ENCODE data around the gene DMGDH. TPM values are rescaled to one million over a fixed set of nuclear protein-coding genes. Genes with fewer than 3 reads are reported as not detected.

DMGDH gene
- total RNA-seq, 1 donor from 2014 or later, result not detected

DNA sequence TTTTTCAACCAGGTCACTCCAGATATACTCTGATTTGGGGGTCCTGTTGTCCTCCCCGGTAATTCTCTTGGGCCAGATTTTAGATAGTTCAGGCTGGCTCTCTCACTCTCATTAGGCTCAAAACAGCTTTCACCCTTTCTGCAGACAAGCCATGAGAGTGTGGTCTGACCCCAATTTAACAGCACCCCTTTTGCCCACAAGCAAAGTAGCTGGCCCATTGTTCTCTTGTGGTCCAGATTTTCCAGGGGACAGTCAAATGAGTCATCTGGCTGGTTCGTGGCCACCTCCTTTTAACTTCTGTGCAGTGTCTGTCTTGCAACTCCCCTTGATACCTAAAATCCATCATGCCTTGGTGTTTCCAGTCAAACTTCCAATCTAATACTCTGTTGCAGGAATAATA is 16.6 kb upstream of the DMGDH start:
- intact Hi-C loops (cut with micrococcal nuclease), result no loop called here

DNA sequence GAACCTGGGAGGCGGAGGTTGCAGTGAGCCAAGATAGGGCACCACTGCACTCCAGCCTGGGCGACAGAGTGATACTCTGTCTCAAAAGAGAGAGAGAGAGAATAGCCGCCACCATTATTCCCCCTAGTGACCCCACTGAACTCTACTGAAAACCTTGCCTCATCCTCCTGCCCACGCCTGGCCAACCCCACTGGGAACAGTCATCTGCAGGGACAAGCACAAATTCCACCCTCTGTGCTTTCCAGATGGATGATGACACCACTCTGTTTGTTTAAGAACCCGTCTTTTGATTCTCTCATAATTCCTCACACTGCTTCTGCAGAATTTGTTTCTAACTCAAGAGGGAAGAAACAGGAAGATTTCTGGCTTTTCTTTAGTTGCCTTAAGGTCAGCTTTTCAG is 12.3 kb upstream of the DMGDH start:
- Mint-ChIP-seq H3K4me1 (peaks cover 6% of the 10 kb centered on the region), H3K27ac (no peak overlapping the region), H3K9me3 (no peaks in the 10 kb centered on the region), H3K27me3 (peaks cover 6% of the 10 kb centered on the region), H3K36me3 (ENCODE audit: low read depth) (no peaks in the 10 kb centered on the region), H3K4me3 (no peak overlapping the region)
- DNase-seq, result no peak
- intact Hi-C loops (cut with micrococcal nuclease), result no loop called here

More for the DNA sequence above, 16.6 kb upstream of the DMGDH start:
- H3K9me3 Mint-ChIP-seq, result no peaks in the 10 kb centered on the region
- peaks cover 11% of the 10 kb centered on the region for H3K27me3 Mint-ChIP-seq
- DNase-seq, result no peak
- H3K27ac Mint-ChIP-seq, result no peak overlapping the region
- H3K36me3 Mint-ChIP-seq (ENCODE audit: low read depth), result no peaks in the 10 kb centered on the region
- H3K4me3 Mint-ChIP-seq, result no peak overlapping the region
- H3K4me1 Mint-ChIP-seq, result no peaks in the 10 kb centered on the region

DNA sequence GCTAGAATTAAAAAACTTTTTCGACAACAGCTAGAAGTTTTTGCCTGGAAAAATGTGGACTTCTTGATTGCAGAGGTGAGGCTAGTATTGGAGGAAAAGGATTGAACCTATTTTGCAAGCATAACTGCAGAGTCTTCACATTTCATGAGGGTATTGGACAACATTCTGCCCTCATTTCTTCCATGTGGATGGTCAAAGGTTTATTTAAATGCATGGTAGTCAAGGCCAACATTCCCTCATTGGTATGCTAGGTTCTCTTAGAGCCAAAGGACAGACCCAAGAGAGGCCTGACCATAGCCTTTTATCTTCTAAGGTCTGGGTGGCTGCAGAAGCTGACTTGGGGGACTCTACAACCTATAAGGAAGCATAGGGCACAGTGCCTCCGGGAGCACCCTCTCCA is 11.3 kb upstream of the DMGDH start:
- Mint-ChIP-seq H3K27ac (no peak overlapping the region), H3K27me3 (peaks cover 1% of the 10 kb centered on the region), H3K4me3 (no peak overlapping the region), H3K9me3 (no peaks in the 10 kb centered on the region), H3K36me3 (ENCODE audit: low read depth) (no peaks in the 10 kb centered on the region), H3K4me1 (peaks cover 6% of the 10 kb centered on the region)
- DNase-seq, result no peak
- intact Hi-C loops (cut with micrococcal nuclease), result no loop called here

DNA sequence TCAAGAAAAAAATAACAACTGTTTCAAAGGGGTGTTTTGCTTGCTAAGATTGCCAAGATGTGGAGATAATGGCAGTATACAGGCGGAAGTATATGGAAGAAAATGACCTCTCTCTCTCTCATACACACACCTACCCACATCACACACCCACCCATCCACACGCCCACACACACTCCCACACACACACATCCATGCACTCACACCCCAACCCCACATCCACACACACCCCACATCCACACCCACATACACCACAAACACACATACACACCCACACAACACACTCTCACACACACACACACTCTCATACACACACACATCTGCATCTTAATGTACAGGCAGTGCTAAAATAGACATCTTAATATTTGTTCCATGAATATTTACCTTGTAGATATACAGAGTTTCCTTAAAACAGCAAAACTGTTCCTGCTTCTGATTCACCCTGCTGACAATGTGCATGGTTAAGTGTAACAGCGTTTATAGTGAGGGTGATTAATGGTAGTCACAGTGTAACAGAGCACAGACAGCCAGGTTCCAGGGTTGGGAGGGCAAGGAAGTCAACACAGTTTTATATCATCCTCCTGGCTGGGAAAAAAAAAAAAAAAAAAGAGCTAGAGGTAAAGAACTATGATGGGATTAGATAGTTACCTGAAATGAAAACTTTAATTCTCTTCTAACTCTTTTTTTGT is 8.3 kb upstream of the DMGDH start:
- Mint-ChIP-seq H3K4me3 (no peak overlapping the region), H3K4me1 (peaks cover 6% of the 10 kb centered on the region), H3K9me3 (no peaks in the 10 kb centered on the region), H3K27ac (no peak overlapping the region), H3K36me3 (ENCODE audit: low read depth) (no peaks in the 10 kb centered on the region), H3K27me3 (no peaks in the 10 kb centered on the region)
- no peak for DNase-seq
- intact Hi-C loops (cut with micrococcal nuclease), result no loop called here

DNA sequence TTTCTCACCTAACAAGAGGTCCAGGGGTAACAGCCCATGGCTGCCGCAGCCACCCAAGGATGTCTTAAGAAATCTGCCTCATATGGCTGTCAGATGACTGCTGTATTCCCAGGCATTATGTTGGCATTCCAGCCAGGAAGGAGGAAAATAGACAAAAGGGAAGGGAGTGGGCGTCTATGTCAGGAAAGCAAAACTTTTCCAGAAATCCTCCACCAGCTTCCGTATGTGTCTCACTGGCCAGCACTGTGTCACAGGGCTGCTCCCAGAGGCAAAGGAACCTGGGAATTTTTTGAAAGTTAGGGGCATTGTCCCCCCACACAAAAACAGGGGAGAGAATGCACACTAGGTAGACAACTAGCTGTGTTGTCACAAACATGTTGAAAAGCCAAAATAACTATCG is 7.3 kb upstream of the DMGDH start:
- H3K27me3 Mint-ChIP-seq, result peaks cover 2% of the 10 kb centered on the region
- no peaks in the 10 kb centered on the region for H3K9me3 Mint-ChIP-seq
- peaks cover 6% of the 10 kb centered on the region for H3K4me1 Mint-ChIP-seq
- intact Hi-C loops (cut with micrococcal nuclease), result no loop called here
- no peaks in the 10 kb centered on the region for H3K36me3 Mint-ChIP-seq (ENCODE audit: low read depth)
- no peak overlapping the region for H3K27ac Mint-ChIP-seq
- no peak for DNase-seq
- no peak overlapping the region for H3K4me3 Mint-ChIP-seq

DNA sequence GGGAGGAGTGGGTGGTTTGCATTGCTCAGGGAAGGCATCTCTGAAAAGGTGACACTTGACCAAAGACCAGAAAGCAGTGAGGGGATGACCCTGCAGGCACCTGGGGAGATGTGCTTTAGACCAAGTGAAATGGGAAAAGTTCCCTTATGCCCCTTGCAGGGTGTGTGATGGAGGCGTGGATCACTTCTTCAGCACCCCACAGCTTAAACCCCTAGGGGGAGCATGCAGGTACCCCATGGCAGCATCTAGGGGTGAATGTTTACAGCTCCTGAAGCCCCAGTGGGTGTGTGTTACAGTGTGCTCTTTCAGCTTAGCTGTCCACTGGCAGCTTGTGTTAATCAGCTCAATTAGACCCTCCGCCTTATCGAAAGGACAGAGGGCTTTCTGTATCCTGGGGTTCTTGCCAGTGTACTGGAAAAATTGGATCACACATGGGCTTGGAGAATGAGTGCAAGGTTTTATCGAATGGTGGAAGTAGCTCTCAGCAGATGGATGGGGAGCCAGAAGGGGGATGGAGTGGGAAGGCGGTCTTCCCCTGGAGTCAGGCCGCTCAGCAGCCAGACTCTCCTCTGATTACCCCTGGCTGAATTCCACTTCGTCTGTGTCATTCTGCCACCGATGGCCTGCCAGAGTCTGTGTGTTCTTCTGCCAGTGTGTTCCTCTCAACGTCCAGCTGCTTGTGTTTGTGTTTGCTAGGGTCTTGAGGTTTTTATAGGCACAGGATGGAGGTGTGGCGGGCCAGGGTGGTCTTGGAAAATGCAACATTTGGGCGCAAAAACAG is 6.4 kb upstream of the DMGDH start:
- Mint-ChIP-seq H3K9me3 (no peaks in the 10 kb centered on the region), H3K4me3 (no peak overlapping the region), H3K4me1 (peaks cover 6% of the 10 kb centered on the region), H3K27me3 (peaks cover 11% of the 10 kb centered on the region), H3K36me3 (ENCODE audit: low read depth) (no peaks in the 10 kb centered on the region), H3K27ac (no peak overlapping the region)
- no peak for DNase-seq
- intact Hi-C loops (cut with micrococcal nuclease), result no loop called here

DNA sequence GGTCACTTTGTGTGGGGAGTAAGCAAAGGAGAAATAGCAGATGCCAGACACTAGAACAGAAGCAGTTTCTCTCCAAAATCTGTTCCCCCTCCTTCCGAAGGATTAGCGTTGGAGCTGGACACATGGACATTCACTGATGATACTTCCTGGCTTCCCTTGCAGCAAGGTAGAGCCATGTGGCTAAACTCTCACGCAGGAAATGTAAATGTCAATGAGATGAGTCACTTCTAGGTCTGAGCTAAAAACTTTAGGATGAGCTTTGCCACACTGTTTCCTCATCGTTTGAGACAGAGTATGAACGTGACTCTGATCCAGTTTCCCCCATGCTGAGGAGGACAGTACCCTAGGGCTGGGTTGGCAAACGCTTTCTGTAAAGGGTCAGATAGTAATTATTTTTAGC is 5.2 kb upstream of the DMGDH start:
- no peak overlapping the region for H3K27ac Mint-ChIP-seq
- H3K4me3 Mint-ChIP-seq, result no peak overlapping the region
- intact Hi-C loops (cut with micrococcal nuclease), result no loop called here
- no peaks in the 10 kb centered on the region for H3K9me3 Mint-ChIP-seq
- peaks cover 16% of the 10 kb centered on the region for H3K27me3 Mint-ChIP-seq
- H3K4me1 Mint-ChIP-seq, result peaks cover 6% of the 10 kb centered on the region
- H3K36me3 Mint-ChIP-seq (ENCODE audit: low read depth), result no peaks in the 10 kb centered on the region
- DNase-seq, result no peak

DNA sequence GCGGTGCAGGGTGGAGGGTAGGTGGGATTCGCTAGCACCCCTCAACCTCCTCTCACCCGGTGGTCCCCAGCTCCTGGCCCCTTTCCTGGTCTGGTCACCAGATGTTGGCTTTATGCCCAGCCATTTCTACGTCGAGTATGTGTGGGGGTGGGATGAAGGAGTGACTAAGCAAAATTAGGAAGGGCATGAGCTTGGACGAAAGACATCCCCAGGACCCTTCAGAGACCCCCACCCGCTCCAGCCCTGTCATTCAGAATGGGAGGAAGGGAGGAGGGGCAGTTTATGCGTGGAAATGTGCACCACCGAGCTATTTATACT is 835 bp upstream of the DMGDH start:
- intact Hi-C loops (cut with micrococcal nuclease), result no loop called here
- no peaks in the 10 kb centered on the region for H3K36me3 Mint-ChIP-seq (ENCODE audit: low read depth)
- DNase-seq, result no peak
- no peaks in the 10 kb centered on the region for H3K4me1 Mint-ChIP-seq
- no peaks in the 10 kb centered on the region for H3K9me3 Mint-ChIP-seq
- peaks cover 28% of the 10 kb centered on the region for H3K27me3 Mint-ChIP-seq
- no peak overlapping the region for H3K4me3 Mint-ChIP-seq
- H3K27ac Mint-ChIP-seq, result no peak overlapping the region

DNA sequence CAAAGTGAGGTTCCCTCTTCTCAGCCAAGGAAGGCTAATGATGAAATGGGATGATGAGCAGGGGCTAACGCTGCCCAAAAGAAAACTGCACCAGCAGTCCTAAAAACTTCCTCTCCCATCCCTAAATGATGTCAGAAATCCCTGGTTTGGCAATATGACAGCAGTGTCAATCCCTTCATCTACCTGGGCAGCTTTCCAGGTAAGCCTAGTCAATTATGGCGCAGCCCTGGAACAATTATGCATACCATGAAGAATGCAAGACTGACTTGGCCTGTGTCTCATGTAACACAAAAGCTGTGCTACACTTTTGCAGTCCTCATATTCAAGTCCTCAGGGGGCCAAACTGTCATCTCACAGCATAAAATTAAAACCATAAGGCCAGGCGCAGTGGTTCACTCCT is 7.0 kb downstream of the DMGDH start:
- H3K27me3 Mint-ChIP-seq, result peaks cover 12% of the 10 kb centered on the region
- no peak overlapping the region for H3K4me3 Mint-ChIP-seq
- no peaks in the 10 kb centered on the region for H3K36me3 Mint-ChIP-seq (ENCODE audit: low read depth)
- no peaks in the 10 kb centered on the region for H3K9me3 Mint-ChIP-seq
- DNase-seq, result no peak
- H3K4me1 Mint-ChIP-seq, result no peaks in the 10 kb centered on the region
- intact Hi-C loops (cut with micrococcal nuclease), result no loop called here
- H3K27ac Mint-ChIP-seq, result no peak overlapping the region

DNA sequence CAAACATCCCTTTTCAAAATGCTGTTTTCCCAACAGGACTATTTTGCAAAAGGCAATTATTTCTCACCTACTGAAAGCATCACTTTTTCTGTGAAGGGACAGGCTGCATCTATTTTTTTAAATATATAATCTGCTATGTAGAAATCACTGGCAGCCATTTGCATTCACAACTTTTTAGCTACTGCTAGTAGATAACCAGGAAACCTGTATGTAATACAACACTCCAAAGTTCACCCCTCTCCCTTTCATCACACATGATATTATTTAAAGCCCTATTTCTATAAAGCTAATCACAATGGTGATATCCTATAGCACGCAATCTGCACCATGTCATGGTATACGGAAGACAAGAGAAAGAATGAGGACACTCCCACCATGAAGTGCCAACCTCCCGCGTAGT is 9.8 kb downstream of the DMGDH start:
- Mint-ChIP-seq H3K27me3 (peaks cover 12% of the 10 kb centered on the region), H3K4me3 (no peak overlapping the region), H3K27ac (no peak overlapping the region), H3K9me3 (no peaks in the 10 kb centered on the region), H3K4me1 (no peaks in the 10 kb centered on the region), H3K36me3 (ENCODE audit: low read depth) (no peaks in the 10 kb centered on the region)
- DNase-seq, result no peak
- intact Hi-C loops (cut with micrococcal nuclease), result no loop called here

DNA sequence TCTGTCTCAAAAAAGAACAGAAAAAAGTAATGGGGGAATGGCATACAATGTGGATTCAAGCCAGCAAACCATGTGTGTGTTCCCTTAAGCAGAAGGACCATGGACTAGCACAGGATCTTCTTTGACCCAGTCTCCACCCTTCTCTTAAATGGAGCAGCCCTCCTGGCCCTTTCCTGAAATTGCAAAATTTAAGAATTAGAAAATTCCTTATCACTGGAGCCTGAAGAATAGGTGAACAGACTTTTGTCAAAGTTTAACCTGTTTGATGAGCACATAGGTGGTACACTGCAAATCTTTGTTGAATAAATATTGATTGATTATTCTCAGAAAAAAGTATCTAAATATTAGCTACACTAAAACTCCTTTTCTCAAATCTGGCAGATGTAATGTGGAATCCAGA is 12.6 kb downstream of the DMGDH start:
- Mint-ChIP-seq H3K36me3 (ENCODE audit: low read depth) (no peaks in the 10 kb centered on the region), H3K9me3 (no peaks in the 10 kb centered on the region), H3K4me1 (no peaks in the 10 kb centered on the region), H3K27ac (no peak overlapping the region), H3K27me3 (peaks cover 13% of the 10 kb centered on the region), H3K4me3 (no peak overlapping the region)
- intact Hi-C loops (cut with micrococcal nuclease), result no loop called here
- no peak for DNase-seq

DNA sequence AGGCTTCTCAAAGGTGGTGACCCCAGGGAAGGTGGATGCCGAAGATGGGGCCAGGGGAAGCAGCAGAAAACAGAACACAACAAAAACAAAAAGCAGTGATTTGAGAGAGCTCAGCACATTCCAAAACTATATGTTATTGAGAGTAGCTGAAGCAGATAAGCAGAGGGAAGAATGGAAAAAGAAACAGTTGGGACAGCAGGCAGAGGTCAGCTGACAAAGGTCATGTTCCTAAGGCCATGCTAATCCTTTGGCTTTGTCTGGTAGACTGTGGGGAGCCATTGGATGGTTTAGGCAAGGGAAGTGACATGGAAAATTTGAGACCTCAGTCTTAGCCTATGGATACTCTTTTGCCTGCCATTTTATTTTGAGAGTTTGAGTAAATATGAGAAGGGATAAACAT is 14.5 kb downstream of the DMGDH start:
- DNase-seq, result no peak
- Mint-ChIP-seq H3K4me1 (no peaks in the 10 kb centered on the region), H3K9me3 (no peaks in the 10 kb centered on the region), H3K27ac (no peak overlapping the region), H3K27me3 (peaks cover 11% of the 10 kb centered on the region), H3K36me3 (ENCODE audit: low read depth) (no peaks in the 10 kb centered on the region), H3K4me3 (no peak overlapping the region)
- intact Hi-C loops (cut with micrococcal nuclease), result no loop called here

DNA sequence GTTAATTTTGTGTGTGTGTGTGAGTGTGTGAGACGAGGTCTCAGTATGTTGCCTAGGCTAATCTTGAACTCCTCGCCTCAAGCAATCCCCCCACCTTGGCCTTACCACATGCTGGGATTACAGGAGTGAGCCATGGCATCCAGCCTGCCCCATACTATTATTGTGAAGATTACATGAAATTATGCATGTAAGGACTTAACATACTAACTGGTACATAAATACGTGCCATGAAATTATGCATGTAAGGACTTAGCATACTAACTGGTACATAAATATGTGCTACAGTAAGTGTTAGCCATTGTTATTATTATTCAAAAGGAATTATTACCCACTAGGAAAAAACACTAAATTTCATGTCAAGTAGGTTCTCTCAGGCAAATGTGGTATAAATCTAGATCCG is 16.2 kb downstream of the DMGDH start:
- H3K27me3 Mint-ChIP-seq, result peaks cover 12% of the 10 kb centered on the region
- no peak for DNase-seq
- intact Hi-C loops (cut with micrococcal nuclease), result no loop called here
- no peaks in the 10 kb centered on the region for H3K9me3 Mint-ChIP-seq
- H3K4me3 Mint-ChIP-seq, result no peak overlapping the region
- no peak overlapping the region for H3K27ac Mint-ChIP-seq
- H3K36me3 Mint-ChIP-seq (ENCODE audit: low read depth), result no peaks in the 10 kb centered on the region
- H3K4me1 Mint-ChIP-seq, result no peaks in the 10 kb centered on the region

DNA sequence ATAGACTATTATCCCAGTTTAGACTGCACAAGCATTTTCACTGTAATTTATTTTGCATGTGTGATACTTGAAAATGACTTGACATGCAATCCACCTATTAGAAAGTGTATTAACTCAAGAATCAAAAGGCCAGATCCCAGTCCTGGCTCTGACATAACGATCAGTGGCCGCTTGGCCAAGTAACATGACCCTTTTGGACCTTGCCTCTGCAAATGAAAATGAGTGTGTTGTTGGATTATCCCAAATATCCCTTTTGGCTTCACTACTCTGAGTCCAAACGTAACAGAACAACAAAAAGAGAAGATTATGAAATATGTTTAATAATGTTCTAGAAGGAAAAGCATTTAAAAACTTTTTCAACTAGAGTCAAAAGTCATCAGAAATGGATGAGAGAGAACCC is 19.0 kb downstream of the DMGDH start:
- Mint-ChIP-seq H3K27me3 (peaks cover 14% of the 10 kb centered on the region), H3K9me3 (no peaks in the 10 kb centered on the region), H3K4me3 (no peak overlapping the region), H3K27ac (no peak overlapping the region), H3K36me3 (ENCODE audit: low read depth) (no peaks in the 10 kb centered on the region), H3K4me1 (no peaks in the 10 kb centered on the region)
- DNase-seq, result no peak
- intact Hi-C loops (cut with micrococcal nuclease), result no loop called here

DNA sequence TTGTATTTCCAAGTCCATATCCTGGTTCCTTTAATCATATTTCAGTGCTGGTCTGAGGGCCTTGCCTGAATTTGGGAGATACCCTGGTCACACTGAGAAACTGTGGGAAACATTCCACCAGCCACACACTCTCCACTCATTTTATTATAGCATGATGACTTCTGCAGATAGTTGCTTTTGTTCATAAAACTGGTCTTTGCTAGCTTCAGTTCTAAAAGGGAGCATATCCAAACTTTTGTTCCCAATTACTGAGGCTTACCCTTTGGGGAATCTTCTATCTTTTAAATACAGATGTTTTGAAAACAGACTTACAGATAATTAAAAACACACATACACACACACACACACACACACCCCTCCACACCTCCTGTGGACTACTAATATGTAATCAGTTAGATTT is 21.0 kb downstream of the DMGDH start:
- intact Hi-C loops (cut with micrococcal nuclease), result no loop called here
- Mint-ChIP-seq H3K27ac (no peak overlapping the region), H3K4me1 (no peaks in the 10 kb centered on the region), H3K4me3 (no peak overlapping the region), H3K9me3 (no peaks in the 10 kb centered on the region), H3K36me3 (ENCODE audit: low read depth) (no peaks in the 10 kb centered on the region), H3K27me3 (peaks cover 14% of the 10 kb centered on the region)
- DNase-seq, result no peak
